ENCODE data around the gene SAMD3.

GRCh38 chr6:130140084-130140483 is 82.7 kb downstream of the SAMD3 start:
- TF ChIP-seq GATA2 (IDR thresholded peaks at IDR 0.05; ENCODE audit: low read depth, low read length) (no peak), GATA3 (IDR thresholded peaks at IDR 0.05; ENCODE audit: low read depth, low read length) (no peak)
